Muscle of leg (tissue), 16 donors: ENCODE measurements around the gene SERPINA6. TPM values are rescaled to one million over a fixed set of nuclear protein-coding genes. Genes with fewer than 3 reads are reported as not detected.
"Not testable (repeated sequence)": the region's sequence is repeated elsewhere in the genome, so short reads cannot be mapped to it uniquely, and the experiment has no call there.

Source experiments
- DNase-seq: peaks from one replicate; pipeline ENCODE4 v3.0.0; 2013
- H3K27ac ChIP-seq: one replicate; pipeline ENCODE4 v1.5.1; 2013; ENCODE audit warnings: mild to moderate bottlenecking, low read length, control low read depth
- H3K27me3 ChIP-seq: one replicate; pipeline ENCODE4 v1.6.1; 2013; ENCODE audit warnings: low read length; ENCODE audit not compliant: control insufficient read depth, insufficient read depth
- H3K36me3 ChIP-seq: one replicate; pipeline ENCODE4 v1.6.1; 2013; ENCODE audit warnings: low read length; ENCODE audit not compliant: control insufficient read depth, insufficient read depth
- H3K4me1 ChIP-seq: one replicate; pipeline ENCODE4 v1.6.1; 2013; ENCODE audit warnings: low read length; ENCODE audit not compliant: control insufficient read depth, insufficient read depth
- H3K4me3 ChIP-seq: one replicate; pipeline ENCODE4 v1.5.1; 2013; ENCODE audit warnings: low read length, control low read depth
- H3K9me3 ChIP-seq: replicated peaks from 2 replicates; pipeline ENCODE4 v1.6.1; 2013; ENCODE audit warnings: low read depth, low read length; ENCODE audit not compliant: control insufficient read depth
- WGBS: methylation state at CpG from one replicate; pipeline ENCODE4 v1.1.5; 2013; ENCODE audit warnings: missing lambda C conversion rate; ENCODE audit not compliant: insufficient coverage; 5-methylcytosine and 5-hydroxymethylcytosine counted together
- long read RNA-seq, 11 donors: transcript quantifications; one replicate each; lab custom pipeline, GENCODE V29; 2026
- polyA plus RNA-seq, 8 donors: library from polyadenylated mRNA; unstranded; fragments of 120-200 nt; gene quantifications; one replicate each; pipeline versions ENCODE4 v1.2.1 to v1.2.3, GENCODE V29; 2013; ENCODE audit warnings: inconsistent platforms in 1 of 8, low replicate concordance in 1 of 8; ENCODE audit not compliant: insufficient read length in 8 of 8, insufficient read depth in 1 of 8
- total RNA-seq: library from RNA; stranded (reverse); fragments of 120-200 nt; gene quantifications from one replicate; pipeline ENCODE4 v1.2.4, GENCODE V29; 2013

The SERPINA6 gene, protein sequence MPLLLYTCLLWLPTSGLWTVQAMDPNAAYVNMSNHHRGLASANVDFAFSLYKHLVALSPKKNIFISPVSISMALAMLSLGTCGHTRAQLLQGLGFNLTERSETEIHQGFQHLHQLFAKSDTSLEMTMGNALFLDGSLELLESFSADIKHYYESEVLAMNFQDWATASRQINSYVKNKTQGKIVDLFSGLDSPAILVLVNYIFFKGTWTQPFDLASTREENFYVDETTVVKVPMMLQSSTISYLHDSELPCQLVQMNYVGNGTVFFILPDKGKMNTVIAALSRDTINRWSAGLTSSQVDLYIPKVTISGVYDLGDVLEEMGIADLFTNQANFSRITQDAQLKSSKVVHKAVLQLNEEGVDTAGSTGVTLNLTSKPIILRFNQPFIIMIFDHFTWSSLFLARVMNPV
- total RNA-seq = not detected
- under 1 TPM in 2 of 8 donors, not detected in 6; 0.28 to 0.54 TPM for polyA plus RNA-seq
- long read RNA-seq, donor 1 = 0 reads
- long read RNA-seq, donor 2 = 0 reads
- long read RNA-seq, donor 3, partial matches to known transcripts = 0 of 1 reads
- long read RNA-seq, donor 3, other reads (novel, unspliced or antisense) = 0 of 1 reads
- long read RNA-seq, donor 4 = 0 reads
- long read RNA-seq, donor 5 = 0 reads
- long read RNA-seq, donor 6 = 0 reads
- long read RNA-seq, donor 7 = 0 reads
- long read RNA-seq, donor 8 = 0 reads
- long read RNA-seq, donor 9 = 0 reads
- long read RNA-seq, donor 10 = 0 reads
- long read RNA-seq, donor 11 = 0 reads

DNA sequence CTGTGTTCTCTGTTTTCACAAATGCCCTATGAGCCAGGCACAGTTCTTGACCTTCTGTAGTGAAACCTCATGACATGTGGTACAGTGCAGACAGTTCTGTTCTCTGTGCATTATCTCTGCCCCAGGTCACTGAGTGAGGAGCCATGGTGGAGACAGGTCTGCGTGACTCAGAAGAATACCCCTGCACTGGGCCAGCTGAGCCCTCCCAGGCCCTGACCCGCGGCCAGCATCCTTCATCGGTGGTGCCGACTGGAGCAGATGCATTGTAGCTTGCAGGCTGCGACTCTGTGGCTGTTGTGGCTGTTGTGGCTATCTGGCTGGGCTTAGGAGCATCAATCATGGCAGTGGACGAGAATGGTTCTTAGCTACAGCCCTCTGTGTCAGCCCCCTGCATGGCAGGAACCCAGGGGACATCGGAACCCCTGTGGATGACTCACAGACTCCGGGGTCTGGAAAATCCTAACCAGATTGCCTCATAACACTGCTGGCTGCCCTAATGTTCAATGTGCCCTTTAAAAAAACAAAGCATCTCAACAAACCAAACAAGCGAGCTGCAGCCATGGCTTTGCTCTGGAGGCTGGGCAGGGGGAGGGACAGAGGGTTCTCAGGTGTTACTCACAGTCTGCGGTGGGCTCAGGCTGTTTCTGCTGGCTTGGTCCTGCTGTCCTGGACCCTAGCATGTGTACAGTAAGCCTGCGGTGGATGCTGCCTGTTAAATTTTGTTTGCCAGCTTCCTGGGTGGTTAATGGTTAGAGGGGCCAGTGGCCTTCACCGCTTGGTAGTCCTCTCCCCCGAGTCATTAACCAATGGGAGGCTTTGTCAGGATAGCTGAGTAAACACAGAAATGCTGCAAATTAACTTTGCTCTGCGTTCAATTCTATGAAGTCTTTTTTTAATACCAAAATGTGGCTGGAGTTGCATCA, at the start of gene SERPINA6:
Gene SERPINA6, minus strand, starts transcription at position 689 of the 923 bp plus-strand sequence. CDS start 8,688 bp downstream, outside the sequence.
- H3K4me3 ChIP-seq = no peak within 1 kb of the TSS
- no peak within 1 kb of the TSS for H3K27ac ChIP-seq
- H3K9me3 ChIP-seq = no peaks in the 10 kb centered on the region
- WGBS = 78% methylated on average over 7 of the region's 15 CpGs
- no peaks in the 10 kb centered on the region for H3K27me3 ChIP-seq
- no peak for DNase-seq
- no peaks in the 10 kb centered on the region for H3K36me3 ChIP-seq
- H3K4me1 ChIP-seq = no peaks in the 10 kb centered on the region

DNA sequence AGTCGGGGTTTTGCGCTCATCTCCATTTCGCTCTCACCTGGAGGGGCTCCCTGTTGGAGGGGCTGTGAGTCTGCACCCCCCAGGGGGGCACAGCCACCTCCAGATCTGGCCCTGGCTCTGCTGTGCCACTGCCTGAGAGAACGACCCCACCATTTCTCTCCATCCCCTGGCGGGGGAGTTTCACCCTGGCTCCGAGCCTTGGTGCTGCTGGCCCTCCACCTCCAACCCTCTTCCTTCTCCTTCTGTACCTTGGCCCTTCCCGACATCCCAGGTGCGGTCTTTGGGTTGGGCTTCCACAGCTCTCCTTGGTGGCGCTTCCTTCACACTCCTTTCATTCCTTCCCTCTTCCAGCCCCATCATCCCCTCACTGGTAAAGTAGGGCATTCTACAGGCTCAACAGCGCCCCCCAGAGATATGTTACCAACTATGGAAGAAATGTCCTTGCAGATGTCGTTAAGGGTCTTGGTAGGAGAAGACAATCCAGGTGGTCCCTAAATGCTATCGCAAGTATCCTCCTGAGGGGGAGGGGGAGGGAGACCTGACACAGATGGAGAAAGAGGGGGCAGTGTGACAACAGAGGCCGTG, 49.0 kb upstream of the SERPINA6 start:
- no peak for DNase-seq
- Histone ChIP-seq H3K27ac (no peak overlapping the region), H3K36me3 (no peaks in the 10 kb centered on the region), H3K9me3 (no peaks in the 10 kb centered on the region), H3K27me3 (no peaks in the 10 kb centered on the region), H3K4me3 (no peak overlapping the region), H3K4me1 (no peaks in the 10 kb centered on the region)
- WGBS = 85% methylated on average over 12 of the region's 13 CpGs

DNA sequence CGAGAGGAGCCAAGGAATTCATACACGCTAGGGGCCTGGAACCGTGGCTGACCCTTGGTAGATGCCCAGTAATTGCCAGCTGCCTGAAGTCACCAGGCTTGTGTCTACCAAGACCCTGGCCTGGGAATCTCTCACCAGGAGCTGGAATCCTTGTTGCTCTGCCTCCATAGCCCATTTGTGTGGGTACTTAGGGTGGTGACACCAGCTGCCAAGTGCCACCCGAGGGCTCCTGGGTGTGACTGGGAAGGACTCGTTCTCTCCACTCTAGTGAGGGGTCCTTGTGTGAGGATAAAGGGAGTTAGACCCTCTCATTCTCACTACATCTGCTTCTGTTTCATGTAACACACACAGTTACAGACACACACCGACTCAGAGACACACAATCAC, 47.4 kb upstream of the SERPINA6 start:
- Histone ChIP-seq H3K36me3 (no peaks in the 10 kb centered on the region), H3K4me1 (no peaks in the 10 kb centered on the region), H3K9me3 (no peaks in the 10 kb centered on the region), H3K27ac (no peak overlapping the region), H3K27me3 (no peaks in the 10 kb centered on the region), H3K4me3 (no peak overlapping the region)
- DNase-seq = no peak
- WGBS = 100% methylated on average over 1 of the region's 6 CpGs

DNA sequence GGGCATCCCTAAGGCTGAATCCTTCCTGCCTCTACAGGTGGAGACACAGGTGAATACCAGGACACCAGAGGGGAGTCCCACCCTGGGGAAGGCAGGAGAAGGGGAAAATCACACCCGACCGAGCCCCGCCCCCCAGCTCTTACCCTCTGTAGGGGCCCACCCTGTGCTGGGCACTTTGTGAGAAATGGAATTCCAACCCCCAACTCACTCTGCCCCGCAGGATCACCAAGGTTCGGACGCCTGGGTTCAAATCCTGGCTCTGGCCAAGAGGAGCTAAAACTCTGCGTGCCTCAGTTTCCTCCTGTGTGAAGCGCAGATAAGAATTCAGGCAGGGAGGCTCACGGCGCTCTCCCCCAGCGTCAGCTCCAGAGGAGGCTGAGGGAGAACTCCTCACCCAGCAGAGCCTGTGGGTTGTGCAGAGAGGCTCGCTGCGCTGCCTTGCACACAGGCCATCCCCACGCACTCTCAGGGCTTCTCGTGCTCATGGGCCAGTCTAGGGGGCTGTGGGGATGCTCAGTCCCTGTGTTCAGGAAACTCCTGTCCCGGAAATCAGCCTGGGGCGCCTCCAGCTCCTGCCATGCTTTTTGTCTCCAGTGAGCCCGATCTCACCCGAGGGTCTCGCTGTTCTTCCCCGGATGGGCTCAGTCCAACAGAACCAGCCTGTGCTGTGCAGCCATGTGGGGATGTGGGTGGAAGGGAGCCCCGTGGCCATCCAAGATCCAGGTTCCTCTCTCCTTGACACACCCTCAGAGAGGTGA, 46.8 kb upstream of the SERPINA6 start:
- not testable (repeated sequence) for H3K4me1 ChIP-seq, H3K27ac ChIP-seq, H3K9me3 ChIP-seq, H3K4me3 ChIP-seq, H3K27me3 ChIP-seq, DNase-seq, H3K36me3 ChIP-seq
- WGBS = 80% methylated on average over 2 of the region's 22 CpGs

DNA sequence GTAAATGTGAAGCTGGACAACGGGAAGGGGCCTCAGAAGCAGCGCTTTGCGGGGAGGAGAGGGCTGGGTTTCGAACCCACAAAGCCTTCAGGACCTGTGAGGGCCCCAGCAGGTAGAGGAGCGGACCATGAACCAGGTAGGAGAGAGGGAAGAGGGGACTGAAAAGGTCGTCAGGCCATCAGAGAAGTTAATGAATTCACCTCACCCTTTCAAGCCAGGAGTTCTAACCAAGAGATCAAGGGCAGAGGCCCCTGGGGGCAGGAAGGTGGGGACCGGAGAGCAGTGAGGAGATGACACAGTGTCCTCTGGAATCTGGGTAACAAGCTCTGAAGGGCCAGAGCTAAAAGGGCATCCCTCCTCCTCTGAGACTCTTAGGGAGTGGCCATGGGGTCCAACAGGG, 45.8 kb upstream of the SERPINA6 start:
- Histone ChIP-seq H3K4me3 (no peak overlapping the region), H3K27ac (no peak overlapping the region), H3K4me1 (no peaks in the 10 kb centered on the region), H3K9me3 (no peaks in the 10 kb centered on the region), H3K27me3 (no peaks in the 10 kb centered on the region), H3K36me3 (no peaks in the 10 kb centered on the region)
- WGBS = 82% methylated on average over 5 of the region's 7 CpGs
- DNase-seq = no peak

DNA sequence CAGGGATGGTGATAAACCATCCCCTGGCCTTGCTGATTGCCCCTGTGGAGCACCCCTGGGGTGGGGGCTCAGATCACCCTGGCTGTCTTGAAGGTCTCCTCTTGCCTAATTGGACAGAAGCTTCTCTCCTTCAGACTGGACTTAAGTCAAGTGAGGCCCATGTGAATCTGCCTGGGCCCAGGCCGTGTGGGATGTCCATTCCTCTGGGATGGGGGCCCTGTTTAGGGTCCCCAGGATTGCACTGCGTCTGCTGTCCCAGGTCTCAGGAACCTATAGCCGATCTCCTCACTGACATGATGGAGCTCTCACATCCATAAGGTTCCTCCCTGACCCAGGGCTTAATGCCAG, 45.1 kb upstream of the SERPINA6 start:
- H3K4me3 ChIP-seq = no peak overlapping the region
- no peaks in the 10 kb centered on the region for H3K36me3 ChIP-seq
- no peaks in the 10 kb centered on the region for H3K9me3 ChIP-seq
- H3K27ac ChIP-seq = no peak overlapping the region
- H3K4me1 ChIP-seq = no peaks in the 10 kb centered on the region
- WGBS = 50% methylated on average over 2 of the region's 3 CpGs
- H3K27me3 ChIP-seq = no peaks in the 10 kb centered on the region
- no peak for DNase-seq

DNA sequence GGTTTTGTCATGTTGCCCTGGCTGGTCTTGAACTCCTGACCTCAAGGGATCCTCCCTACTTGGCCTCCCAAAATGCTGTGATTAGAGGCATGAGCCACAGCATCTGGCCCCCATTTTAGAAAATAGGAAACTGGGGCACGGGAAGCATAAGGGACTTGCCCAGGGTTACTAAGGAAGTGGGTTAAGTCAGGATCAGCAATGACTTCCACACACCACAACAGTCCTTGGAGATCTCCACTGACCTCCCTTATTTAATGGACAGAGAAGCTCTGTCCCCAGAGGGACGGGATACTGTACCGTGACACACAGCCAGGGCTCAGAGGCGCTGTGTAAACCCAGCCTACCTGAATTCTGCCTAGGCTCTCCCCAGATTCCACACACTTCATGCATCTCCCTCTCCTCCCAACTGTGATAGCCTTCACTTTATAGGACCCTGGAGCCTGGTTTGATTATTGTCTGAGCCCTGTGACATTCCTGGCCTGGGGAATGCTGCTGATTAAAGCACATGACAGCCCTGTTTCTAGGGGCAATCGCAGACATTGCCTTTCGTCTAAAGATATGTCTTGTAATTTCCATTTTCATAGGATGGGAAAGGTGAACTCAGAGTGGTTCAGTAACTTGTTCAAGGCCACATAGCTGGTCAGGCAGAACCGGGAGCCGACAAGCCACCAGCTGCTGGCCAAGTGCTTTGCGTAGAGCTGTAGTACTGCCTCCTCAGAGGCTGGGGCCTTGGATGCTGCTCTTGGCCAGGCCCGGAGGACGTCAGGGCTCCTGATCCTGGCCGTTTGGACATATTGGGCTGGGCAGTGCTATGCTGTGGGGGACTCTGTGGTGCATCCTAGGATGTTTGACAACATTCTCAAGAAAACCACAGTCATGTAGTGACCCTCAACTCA, 44.5 kb upstream of the SERPINA6 start:
- Histone ChIP-seq H3K9me3 (no peaks in the 10 kb centered on the region), H3K36me3 (no peaks in the 10 kb centered on the region), H3K4me3 (no peak overlapping the region), H3K4me1 (no peaks in the 10 kb centered on the region), H3K27ac (no peak overlapping the region), H3K27me3 (no peaks in the 10 kb centered on the region)
- DNase-seq = peak; percentile 32
- 62% methylated on average over 10 of the region's 12 CpGs for WGBS

DNA sequence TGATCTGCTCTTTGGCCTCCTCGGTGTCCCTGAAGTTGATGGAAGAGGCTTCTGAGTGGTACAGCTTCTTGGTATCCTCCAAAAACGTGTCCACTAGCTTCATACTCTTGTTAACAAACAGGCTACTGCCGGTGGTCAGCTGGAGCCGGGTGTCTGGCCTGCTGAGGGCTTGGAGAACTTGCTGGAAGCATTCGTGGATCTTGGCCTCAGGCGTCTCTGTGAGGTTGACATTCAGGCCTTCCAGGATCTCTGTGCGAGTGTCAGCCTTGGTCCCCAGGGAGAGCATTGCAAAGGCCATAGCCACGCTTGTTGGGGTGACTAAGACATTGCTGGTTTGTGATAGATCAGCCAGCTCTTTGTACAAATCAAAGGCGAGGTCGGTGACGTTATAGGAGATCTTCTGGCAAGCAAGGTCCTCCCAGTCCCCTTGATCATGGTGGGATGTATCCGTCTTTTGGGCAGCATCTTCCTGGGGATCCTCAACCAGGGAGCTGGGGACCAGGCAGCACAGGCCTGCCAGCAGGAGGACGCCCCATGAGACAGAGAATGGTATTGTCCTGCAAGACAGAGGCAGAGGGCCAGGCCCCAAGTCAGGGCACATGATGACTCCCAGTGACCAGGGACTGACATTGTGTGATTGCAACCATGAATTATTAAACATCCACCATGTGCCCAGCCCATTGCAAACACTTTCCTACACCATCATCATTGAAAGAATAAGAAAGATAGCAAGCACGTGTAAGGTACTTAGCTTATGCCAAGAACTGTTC, 43.2 kb upstream of the SERPINA6 start, which contains the start of gene SERPINA2:
Gene SERPINA2, minus strand, starts transcription at position 553 of the 770 bp plus-strand sequence.
- 82% methylated on average over 10 of the region's 14 CpGs for WGBS
- no peak within 1 kb of the TSS for H3K27ac ChIP-seq

More for the DNA sequence above, 43.2 kb upstream of the SERPINA6 start, which contains the start of gene SERPINA2:
- Histone ChIP-seq H3K27me3 (no peaks in the 10 kb centered on the region), H3K9me3 (no peaks in the 10 kb centered on the region), H3K4me1 (no peaks in the 10 kb centered on the region), H3K4me3 (no peak within 1 kb of the TSS), H3K36me3 (no peaks in the 10 kb centered on the region)
- no peak for DNase-seq
